ENCODE results near the gene KCNE5. TPM values are rescaled to one million over a fixed set of nuclear protein-coding genes. Genes with fewer than 3 reads are reported as not detected.
"Not testable (repeated sequence)": the region's sequence is repeated elsewhere in the genome, so short reads cannot be mapped to it uniquely, and the experiment has no call there.

Gene KCNE5
- total RNA-seq, 1 experiment from 2014 or later, result 2.2 TPM

GRCh38 chrX:109660435-109661143 lies 35.6 kb upstream of the KCNE5 start:
- Mint-ChIP-seq H3K4me1 (peaks cover 5% of the 10 kb centered on the region; the same call in 1 of the 2 replicates), H3K27ac (no peak overlapping the region), H3K4me3 (no peak overlapping the region), H3K9me3 (peaks cover 11% of the 10 kb centered on the region), H3K36me3 (peaks cover 54% of the 10 kb centered on the region), H3K27me3 (ENCODE audit: low read depth) (no peaks in the 10 kb centered on the region)
- DNase-seq (ENCODE audit: low spot score) (no peak), ATAC-seq (no peak)
- ChIA-PET CTCF (no interaction called here), POLR2A (no interaction called here)
- TF ChIP-seq, protein P1, sequence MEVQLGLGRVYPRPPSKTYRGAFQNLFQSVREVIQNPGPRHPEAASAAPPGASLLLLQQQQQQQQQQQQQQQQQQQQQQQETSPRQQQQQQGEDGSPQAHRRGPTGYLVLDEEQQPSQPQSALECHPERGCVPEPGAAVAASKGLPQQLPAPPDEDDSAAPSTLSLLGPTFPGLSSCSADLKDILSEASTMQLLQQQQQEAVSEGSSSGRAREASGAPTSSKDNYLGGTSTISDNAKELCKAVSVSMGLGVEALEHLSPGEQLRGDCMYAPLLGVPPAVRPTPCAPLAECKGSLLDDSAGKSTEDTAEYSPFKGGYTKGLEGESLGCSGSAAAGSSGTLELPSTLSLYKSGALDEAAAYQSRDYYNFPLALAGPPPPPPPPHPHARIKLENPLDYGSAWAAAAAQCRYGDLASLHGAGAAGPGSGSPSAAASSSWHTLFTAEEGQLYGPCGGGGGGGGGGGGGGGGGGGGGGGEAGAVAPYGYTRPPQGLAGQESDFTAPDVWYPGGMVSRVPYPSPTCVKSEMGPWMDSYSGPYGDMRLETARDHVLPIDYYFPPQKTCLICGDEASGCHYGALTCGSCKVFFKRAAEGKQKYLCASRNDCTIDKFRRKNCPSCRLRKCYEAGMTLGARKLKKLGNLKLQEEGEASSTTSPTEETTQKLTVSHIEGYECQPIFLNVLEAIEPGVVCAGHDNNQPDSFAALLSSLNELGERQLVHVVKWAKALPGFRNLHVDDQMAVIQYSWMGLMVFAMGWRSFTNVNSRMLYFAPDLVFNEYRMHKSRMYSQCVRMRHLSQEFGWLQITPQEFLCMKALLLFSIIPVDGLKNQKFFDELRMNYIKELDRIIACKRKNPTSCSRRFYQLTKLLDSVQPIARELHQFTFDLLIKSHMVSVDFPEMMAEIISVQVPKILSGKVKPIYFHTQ (CRISPR knock-in tag; IDR thresholded peaks at IDR 0.05), result no peak
- no peak for TF ChIP-seq MAX (CRISPR knock-in tag; IDR thresholded peaks at IDR 0.05)
- TF ChIP-seq OVOL2 (CRISPR knock-in tag; IDR thresholded peaks at IDR 0.05; ENCODE audit: borderline replicate concordance), result no peak
- no peak for TF ChIP-seq GRHL2 (CRISPR knock-in tag; IDR thresholded peaks at IDR 0.05; ENCODE audit: insufficient replicate concordance, severe bottlenecking)
- TF ChIP-seq PRDM15 (CRISPR knock-in tag; IDR thresholded peaks at IDR 0.05), result no peak
- TF ChIP-seq, protein P2, sequence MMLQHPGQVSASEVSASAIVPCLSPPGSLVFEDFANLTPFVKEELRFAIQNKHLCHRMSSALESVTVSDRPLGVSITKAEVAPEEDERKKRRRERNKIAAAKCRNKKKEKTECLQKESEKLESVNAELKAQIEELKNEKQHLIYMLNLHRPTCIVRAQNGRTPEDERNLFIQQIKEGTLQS (CRISPR knock-in tag; conservative IDR thresholded peaks at IDR 0.05), result no peak

- TF ChIP-seq CTCF (IDR thresholded peaks at IDR 0.05) (no peak), ZNF396 (CRISPR knock-in tag; IDR thresholded peaks at IDR 0.05; ENCODE audit: borderline replicate concordance) (no peak), ZNF219 (CRISPR knock-in tag; IDR thresholded peaks at IDR 0.05; ENCODE audit: borderline replicate concordance) (no peak), TEAD1 (CRISPR knock-in tag; IDR thresholded peaks at IDR 0.05) (no peak), JUN (CRISPR knock-in tag; IDR thresholded peaks at IDR 0.05) (no peak), USF2 (CRISPR knock-in tag; IDR thresholded peaks at IDR 0.05) (no peak), MLX (CRISPR knock-in tag; IDR thresholded peaks at IDR 0.05) (no peak), NR1H2 (CRISPR knock-in tag; IDR thresholded peaks at IDR 0.05) (no peak)
- H3K27me3 Mint-ChIP-seq (ENCODE audit: low read depth), result no peaks in the 10 kb centered on the region
- H3K4me3 Mint-ChIP-seq, result no peak overlapping the region
- no peak for ATAC-seq
- H3K36me3 Mint-ChIP-seq, result peaks cover 43% of the 10 kb centered on the region
- ChIA-PET CTCF (no interaction called here), POLR2A (no interaction called here)
- peaks cover 11% of the 10 kb centered on the region for H3K9me3 Mint-ChIP-seq
- H3K27ac Mint-ChIP-seq, result no peak overlapping the region
- no peak for DNase-seq (ENCODE audit: low spot score)
- peaks cover 7% of the 10 kb centered on the region; the same call in 1 of the 2 replicates for H3K4me1 Mint-ChIP-seq
Measured at GRCh38 chrX:109658391-109658790, 33.4 kb upstream of the KCNE5 start.

DNA sequence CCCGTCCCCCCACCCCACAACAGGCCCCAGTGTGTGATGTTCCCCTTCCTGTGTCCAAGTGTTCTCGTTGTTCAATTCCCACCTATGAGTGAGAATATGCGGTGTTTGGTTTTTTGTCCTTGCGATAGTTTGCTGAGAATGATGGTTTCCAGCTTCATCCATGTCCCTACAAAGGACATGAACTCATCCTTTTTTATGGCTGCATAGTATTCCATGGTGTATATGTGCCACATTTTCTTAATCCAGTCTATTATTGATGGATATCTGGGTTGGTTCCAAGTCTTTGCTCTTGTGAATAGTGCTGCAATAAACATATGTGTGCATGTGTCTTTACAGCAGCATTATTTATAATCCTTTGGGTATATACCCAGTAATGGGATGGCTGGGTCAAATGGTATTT lies 32.4 kb upstream of the KCNE5 start:
- H3K4me1 Mint-ChIP-seq; H3K27ac Mint-ChIP-seq; POLR2A ChIA-PET; ATAC-seq; H3K27me3 Mint-ChIP-seq (ENCODE audit: low read depth); H3K4me3 Mint-ChIP-seq; DNase-seq (ENCODE audit: low spot score); CTCF ChIA-PET: not testable (repeated sequence)
- Mint-ChIP-seq H3K36me3 (peaks cover 35% of the 10 kb centered on the region), H3K9me3 (peaks cover 11% of the 10 kb centered on the region)
